Naive thymus-derived CD8-positive, alpha-beta T cell (primary cell): ENCODE results near the gene GDPD5. TPM values are rescaled to one million over a fixed set of nuclear protein-coding genes. Genes with fewer than 3 reads are reported as not detected.

Source experiments
- ATAC-seq, 2 donors: fragments of 150-1000 bp; cut with Tn5 transposase in 1 of 2; sonication (Bioruptor Pico), chemical (Tn5 transposase) in 1 of 2; 1 replicate in 1 of 2; 2 replicates in 1 of 2; pipeline ENCODE4 v1.10.0; 2021; ENCODE audit warnings: mild to moderate bottlenecking in 2 of 2, moderate library complexity in 2 of 2
- POLR2A ChIA-PET: fragments of 350-600 bp; sonication (Branson Sonifier 250); formaldehyde crosslinking; loops from one replicate; lab custom pipeline; 2021; ENCODE audit warnings: antibody characterized with exemption; lab: Charles Lee
- DNase-seq, 10 donors: peaks; one replicate each; pipeline versions ENCODE4 v3.0.0 to v3.0.0-alpha.2; 2020 to 2022
- H3K27ac Mint-ChIP-seq, 10 donors: one replicate each; pipeline ENCODE4 v1.8.0; 2020 to 2022; ENCODE audit warnings: mild to moderate bottlenecking in 10 of 10, mixed read lengths in 10 of 10, moderate library complexity in 4 of 10, inconsistent platforms in 1 of 10
- H3K27me3 Mint-ChIP-seq, 5 donors: one replicate each; pipeline ENCODE4 v1.8.0; 2021 to 2022; ENCODE audit warnings: mixed read lengths in 5 of 5
- H3K36me3 Mint-ChIP-seq, 3 donors: one replicate each; pipeline ENCODE4 v1.8.0; 2020 to 2022; ENCODE audit warnings: mixed read lengths in 3 of 3, mild to moderate bottlenecking in 2 of 3, inconsistent platforms in 1 of 3
- H3K4me1 Mint-ChIP-seq, 4 donors: one replicate each; pipeline ENCODE4 v1.8.0; 2021 to 2022; ENCODE audit warnings: mixed read lengths in 4 of 4
- H3K4me3 Mint-ChIP-seq, 10 donors: one replicate each; pipeline ENCODE4 v1.8.0; 2020 to 2022; ENCODE audit warnings: mild to moderate bottlenecking in 10 of 10, mixed read lengths in 10 of 10, moderate library complexity in 6 of 10, inconsistent platforms in 1 of 10
- H3K9me3 Mint-ChIP-seq, 9 donors: one replicate each; pipeline ENCODE4 v1.8.0; 2020 to 2022; ENCODE audit warnings: mixed read lengths in 9 of 9, mild to moderate bottlenecking in 3 of 9, inconsistent platforms in 1 of 9, moderate library complexity in 1 of 9
- polyA plus RNA-seq, 3 donors: library from polyadenylated mRNA; unstranded; fragments of 300-500 nt; fragmentation: Illumina TruSeq; gene quantifications; one replicate each; pipeline ENCODE4 v1.2.3, GENCODE V29; 2021
- total RNA-seq, 8 experiments: library from RNA in 2 of 8; stranded (reverse) in 2 of 8; gene quantifications; one replicate each; pipeline ENCODE4 v1.2.3 and lab custom pipeline; 2021 to 2026

GDPD5 gene
- total and polyA plus RNA-seq, 5 experiments from 2014 or later: 4.2 to 13.4 (median 5.1) TPM

DNA sequence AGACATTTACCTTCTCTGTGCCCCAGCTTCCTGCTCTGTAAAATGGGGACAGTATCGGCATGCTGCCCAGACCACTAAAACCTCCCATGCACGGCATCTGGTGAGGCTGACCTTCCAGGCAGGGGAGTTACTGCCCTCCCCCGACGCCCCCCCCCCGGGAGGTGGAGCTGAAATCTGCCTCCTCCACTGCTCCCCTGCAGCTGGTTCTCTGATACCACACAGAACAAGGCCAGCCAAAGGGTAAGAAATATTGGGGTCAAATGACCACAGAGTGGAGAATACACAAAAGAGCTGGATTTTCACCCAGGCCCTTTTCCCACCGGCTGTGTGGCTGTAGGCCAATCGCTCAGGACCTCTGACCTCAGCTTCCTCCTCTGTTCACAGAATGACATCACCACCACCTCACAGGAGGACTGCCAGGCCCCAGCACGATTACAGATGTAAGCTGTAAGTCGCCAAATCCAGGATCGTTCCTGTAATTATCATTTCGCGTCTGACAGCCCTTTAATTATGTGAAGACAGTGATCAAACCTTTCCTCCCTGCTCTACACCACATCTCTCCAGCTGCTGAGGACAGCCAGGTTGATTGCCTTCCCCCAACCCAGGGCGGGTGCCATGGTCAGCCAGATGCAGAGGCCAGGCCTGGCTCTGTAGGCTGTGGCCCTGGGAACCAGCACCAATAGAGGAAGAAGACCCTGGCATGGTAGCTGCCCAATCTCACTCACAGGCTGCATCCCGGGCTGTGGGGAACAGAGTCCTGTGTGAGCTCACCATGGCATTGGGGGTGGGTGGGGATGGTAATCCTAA lies 57.0 kb downstream of the GDPD5 start:
- H3K27ac Mint-ChIP-seq: peak overlapping the region in 1 of 10 donors; percentile 14
- H3K4me1 Mint-ChIP-seq: peaks cover 0 to 4% (median 0%) of the 10 kb centered on the region in 4 donors
- H3K27me3 Mint-ChIP-seq: no peaks in the 10 kb centered on the region
- peaks cover 0 to 3% (median 0%) of the 10 kb centered on the region in 3 donors for H3K36me3 Mint-ChIP-seq
- POLR2A ChIA-PET: no interaction called here
- no peaks in the 10 kb centered on the region for H3K9me3 Mint-ChIP-seq
- no peak for ATAC-seq
- no peak overlapping the region for H3K4me3 Mint-ChIP-seq
- peak in 1 of 10 donors; percentile 30 for DNase-seq

DNA sequence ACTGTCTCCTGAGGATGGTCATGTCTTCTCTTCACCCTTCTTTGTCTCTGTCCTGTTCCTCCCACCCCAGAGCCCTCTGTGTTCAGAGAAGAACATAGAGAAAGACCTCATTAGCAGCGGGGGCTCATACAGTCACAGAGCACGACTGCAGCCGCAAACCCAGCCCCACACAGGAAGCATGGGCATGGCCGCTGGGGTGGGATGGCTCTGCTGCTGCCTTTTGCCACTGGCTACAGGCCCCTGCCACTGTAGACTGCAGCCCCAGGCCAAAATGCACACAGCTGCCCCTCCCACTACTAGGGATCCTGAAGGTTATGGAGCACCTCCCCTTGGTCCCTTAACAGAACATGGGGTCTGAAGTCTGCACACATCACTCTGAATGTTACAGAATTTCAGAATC lies 57.9 kb downstream of the GDPD5 start:
- H3K4me3 Mint-ChIP-seq: no peak overlapping the region
- peaks cover 0 to 3% (median 0%) of the 10 kb centered on the region in 3 donors for H3K36me3 Mint-ChIP-seq
- H3K27me3 Mint-ChIP-seq: no peaks in the 10 kb centered on the region
- DNase-seq: peak in 1 of 10 donors; percentile 26
- ATAC-seq: no peak
- H3K27ac Mint-ChIP-seq: peak overlapping the region in 1 of 10 donors; percentile 50
- POLR2A ChIA-PET: no interaction called here
- peaks cover 0 to 4% (median 0%) of the 10 kb centered on the region in 4 donors for H3K4me1 Mint-ChIP-seq
- no peaks in the 10 kb centered on the region for H3K9me3 Mint-ChIP-seq

DNA sequence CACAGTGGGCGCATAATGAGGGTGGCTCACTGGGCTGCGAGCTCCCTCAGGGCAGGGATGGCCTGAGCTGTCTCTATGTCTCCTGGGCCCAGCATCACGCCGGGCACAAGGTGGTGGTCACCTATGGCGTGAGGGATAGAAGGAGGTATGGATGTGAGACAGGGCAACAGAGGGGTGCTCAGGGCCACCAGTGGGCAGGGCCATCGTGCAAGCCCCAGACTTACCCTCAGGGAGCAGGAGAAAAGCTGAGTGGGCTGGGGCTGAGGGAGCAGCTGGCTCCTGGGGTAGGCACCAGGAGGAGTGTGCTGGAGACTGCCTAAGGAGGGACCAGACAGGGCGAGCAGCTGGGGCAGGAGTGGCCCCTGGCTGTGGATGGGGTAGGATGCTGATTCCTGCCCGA lies 58.4 kb downstream of the GDPD5 start:
- Mint-ChIP-seq H3K4me1 (peaks cover 0 to 4% (median 0%) of the 10 kb centered on the region in 4 donors), H3K36me3 (peaks cover 0 to 3% (median 0%) of the 10 kb centered on the region in 3 donors), H3K27ac (peak overlapping the region in 1 of 10 donors; percentile 14), H3K9me3 (no peaks in the 10 kb centered on the region), H3K27me3 (no peaks in the 10 kb centered on the region), H3K4me3 (no peak overlapping the region)
- no peak for ATAC-seq
- peak in 1 of 10 donors; percentile 22 for DNase-seq
- POLR2A ChIA-PET: no interaction called here

DNA sequence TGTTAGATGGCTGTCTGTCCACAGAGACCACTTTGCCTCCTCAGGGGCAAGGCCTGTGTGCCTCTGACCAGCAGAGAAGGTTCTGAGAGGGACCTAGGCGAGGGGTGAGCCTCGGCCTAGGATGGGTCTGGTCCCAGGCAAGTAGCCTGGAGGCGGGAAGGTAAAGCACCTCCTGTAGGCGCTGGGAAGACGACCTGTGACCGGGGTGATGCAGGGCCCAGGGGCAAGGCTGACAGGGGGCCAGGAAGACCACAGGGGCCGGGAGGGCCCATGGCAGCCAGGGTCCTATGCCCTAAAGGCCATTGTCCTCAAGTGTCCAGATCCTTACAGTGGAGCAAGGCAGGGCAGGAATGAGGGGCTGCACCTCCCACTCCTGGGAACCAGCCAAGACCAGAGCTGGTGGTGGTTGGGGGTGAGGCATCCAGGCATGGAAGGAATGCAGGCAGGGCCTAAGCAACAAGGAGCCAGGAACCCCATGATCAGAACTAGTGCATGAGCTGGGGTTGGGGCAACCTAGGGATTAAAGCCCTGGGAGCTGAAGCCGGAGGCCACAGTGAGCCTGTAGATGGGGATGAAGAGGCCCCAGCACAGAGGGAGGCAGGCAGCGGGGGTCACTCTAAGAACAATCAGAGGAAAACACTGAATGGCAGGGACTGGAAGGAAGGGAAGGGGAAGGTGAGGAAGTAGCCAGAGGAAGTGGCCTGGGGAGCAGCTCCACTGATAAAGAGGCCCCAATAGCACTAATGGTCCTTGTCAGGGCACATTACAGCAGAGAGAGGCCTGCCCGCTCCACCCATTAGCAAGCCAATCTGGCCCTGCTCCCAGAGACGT lies 59.8 kb downstream of the GDPD5 start:
- no peak overlapping the region for H3K27ac Mint-ChIP-seq
- POLR2A ChIA-PET: interaction anchor here (0.7 kb wide), 1 partner anchor 76 kb away, joined by 3 read pairs; no protein-coding TSS in a partner anchor
- H3K4me3 Mint-ChIP-seq: no peak overlapping the region
- H3K36me3 Mint-ChIP-seq: peaks cover 0 to under 1% (median 0%) of the 10 kb centered on the region in 3 donors
- H3K4me1 Mint-ChIP-seq: peaks cover 0 to 3% (median 0%) of the 10 kb centered on the region in 4 donors
- DNase-seq (peak in 1 of 10 donors; percentile 53), ATAC-seq (no peak)
- no peaks in the 10 kb centered on the region for H3K9me3 Mint-ChIP-seq
- H3K27me3 Mint-ChIP-seq: no peaks in the 10 kb centered on the region

DNA sequence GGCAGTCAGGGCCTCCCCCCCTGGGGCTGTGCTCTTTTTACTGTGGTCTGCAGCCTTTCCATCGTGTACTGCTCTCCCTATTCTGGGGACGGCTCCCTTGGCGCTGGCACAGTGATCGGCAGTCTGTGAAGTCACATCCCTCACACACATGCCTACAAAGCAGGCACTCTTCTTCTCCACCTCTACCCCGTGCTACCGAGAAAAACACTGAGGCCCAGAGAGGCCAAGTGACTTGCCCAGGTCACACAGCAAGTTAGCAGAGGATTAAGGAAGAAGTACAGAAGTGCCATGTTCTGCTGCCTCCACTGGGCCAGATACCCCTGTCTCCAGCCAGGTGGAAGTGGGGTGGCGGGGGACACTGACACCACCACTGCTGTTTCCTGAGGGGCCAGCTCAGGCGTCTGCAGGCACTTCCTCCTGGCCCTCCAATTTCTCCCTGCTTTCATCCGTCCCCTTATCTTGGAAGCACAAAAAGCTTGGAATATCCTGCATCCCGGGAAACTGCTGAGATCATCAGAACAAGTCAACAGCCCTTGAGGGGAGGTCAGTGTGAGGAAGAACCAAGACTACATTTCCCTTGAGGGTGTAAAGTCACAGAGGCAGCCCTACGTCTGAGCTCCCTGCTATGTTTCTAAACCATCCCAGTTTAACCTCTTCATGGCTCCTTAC lies 62.5 kb downstream of the GDPD5 start:
- Mint-ChIP-seq H3K27ac (peak overlapping the region in 1 of 10 donors; percentile 27), H3K9me3 (no peaks in the 10 kb centered on the region), H3K36me3 (peaks cover 0 to 3% (median 0%) of the 10 kb centered on the region in 3 donors), H3K27me3 (no peaks in the 10 kb centered on the region), H3K4me1 (peaks cover 0 to 3% (median 0%) of the 10 kb centered on the region in 4 donors), H3K4me3 (no peak overlapping the region)
- DNase-seq (no peak), ATAC-seq (no peak)
- POLR2A ChIA-PET: interaction anchor here (0.9 kb wide), 1 partner anchor 11 kb away, joined by 3 read pairs; no protein-coding TSS in a partner anchor

DNA sequence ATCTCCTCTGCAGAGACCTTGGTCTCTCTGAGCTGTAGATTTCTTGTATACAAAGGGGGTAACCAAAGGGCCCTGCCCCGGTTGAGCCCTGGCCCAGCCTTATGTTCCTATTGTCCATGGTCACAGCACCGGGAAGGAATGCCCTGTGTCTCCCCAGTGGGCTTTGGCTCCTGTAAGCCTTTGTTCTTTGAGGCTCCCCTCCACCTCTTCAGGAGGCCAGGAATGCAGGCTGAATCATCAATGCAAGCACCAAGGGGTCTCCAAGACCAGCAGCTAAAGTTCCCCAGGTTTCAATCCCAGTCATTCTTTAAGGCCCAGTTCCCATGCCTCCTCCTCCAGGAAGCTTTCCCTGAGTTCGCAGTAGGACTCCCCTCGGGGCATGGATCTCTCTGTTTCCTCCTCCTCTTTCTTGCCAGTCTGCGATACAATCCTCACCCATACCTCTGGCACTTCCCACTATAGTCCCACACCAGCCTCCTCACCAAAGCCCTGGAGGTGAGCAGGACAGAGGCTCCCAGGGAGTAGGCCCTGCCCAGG lies 63.6 kb downstream of the GDPD5 start:
- POLR2A ChIA-PET: no interaction called here

DNA sequence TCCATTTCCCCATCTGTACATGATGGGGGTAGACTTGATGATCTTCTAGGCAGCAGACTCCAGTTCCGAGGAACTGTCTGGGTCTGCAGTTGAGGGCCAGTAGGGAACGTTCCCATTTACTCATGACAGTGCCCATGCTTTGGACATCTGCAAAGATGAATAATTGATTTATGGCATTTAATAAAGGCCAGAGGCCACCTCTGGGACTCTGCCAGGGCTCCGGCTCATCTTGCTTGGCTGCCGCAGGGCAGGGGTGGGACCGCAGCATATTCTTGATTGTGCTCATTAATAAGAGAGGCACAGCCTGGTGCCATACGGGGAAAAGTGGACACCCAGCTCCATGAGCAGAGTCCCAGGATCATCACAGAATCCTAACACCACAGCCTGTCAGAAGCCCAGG lies 64.6 kb downstream of the GDPD5 start:
- Mint-ChIP-seq H3K4me1 (peaks cover 0 to 3% (median 0%) of the 10 kb centered on the region in 4 donors), H3K36me3 (peaks cover 0 to 3% (median 0%) of the 10 kb centered on the region in 3 donors), H3K9me3 (no peaks in the 10 kb centered on the region), H3K27me3 (no peaks in the 10 kb centered on the region), H3K27ac (no peak overlapping the region), H3K4me3 (no peak overlapping the region)
- POLR2A ChIA-PET: no interaction called here
- DNase-seq (no peak), ATAC-seq (no peak)

More for the DNA sequence above, 63.6 kb downstream of the GDPD5 start:
- Mint-ChIP-seq H3K4me3 (no peak overlapping the region), H3K4me1 (peaks cover 0 to 3% (median 0%) of the 10 kb centered on the region in 4 donors), H3K9me3 (no peaks in the 10 kb centered on the region), H3K27me3 (no peaks in the 10 kb centered on the region), H3K36me3 (peaks cover 0 to 3% (median 0%) of the 10 kb centered on the region in 3 donors), H3K27ac (peak overlapping the region in 2 of 10 donors; percentile 8 to 43)
- no peak for ATAC-seq
- DNase-seq: no peak

DNA sequence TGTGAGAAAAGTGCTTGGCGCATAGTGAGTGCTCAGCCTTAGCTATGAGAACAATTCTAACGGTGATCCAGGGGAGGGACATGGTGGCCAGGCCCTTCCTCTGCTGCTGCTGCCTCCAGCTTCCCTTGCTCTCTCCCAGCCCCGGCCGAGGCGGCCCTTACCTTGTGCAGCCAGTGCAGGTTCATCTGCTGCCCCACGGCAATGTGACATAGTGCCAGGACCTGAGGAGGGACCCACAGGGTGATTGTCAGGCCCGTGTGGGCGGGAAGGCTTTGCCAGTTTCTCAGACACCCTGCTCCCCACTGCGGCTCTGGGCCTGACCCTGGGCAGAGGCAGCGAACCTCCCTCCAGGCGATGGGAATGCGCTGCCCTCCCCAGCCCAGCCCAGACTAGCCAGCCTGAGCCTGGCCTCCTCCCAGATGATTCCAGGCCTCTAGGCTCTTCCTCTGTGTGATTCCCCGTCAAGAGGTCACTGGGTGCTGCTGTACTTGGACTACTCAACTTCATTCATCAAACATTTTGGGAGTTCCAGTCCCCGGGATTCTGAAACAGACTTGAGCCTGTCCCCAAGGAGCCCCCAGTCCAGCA lies 69.1 kb downstream of the GDPD5 start:
- H3K27me3 Mint-ChIP-seq: no peaks in the 10 kb centered on the region
- no peak overlapping the region for H3K4me3 Mint-ChIP-seq
- no peak for ATAC-seq
- no peak overlapping the region for H3K27ac Mint-ChIP-seq
- H3K4me1 Mint-ChIP-seq: no peaks in the 10 kb centered on the region
- H3K36me3 Mint-ChIP-seq: peaks cover 0 to 15% (median 3%) of the 10 kb centered on the region in 3 donors
- H3K9me3 Mint-ChIP-seq: no peaks in the 10 kb centered on the region
- DNase-seq: no peak
- POLR2A ChIA-PET: interaction anchor here (1.0 kb wide), 1 partner anchor 73 kb away, joined by 3 read pairs; no protein-coding TSS in a partner anchor

DNA sequence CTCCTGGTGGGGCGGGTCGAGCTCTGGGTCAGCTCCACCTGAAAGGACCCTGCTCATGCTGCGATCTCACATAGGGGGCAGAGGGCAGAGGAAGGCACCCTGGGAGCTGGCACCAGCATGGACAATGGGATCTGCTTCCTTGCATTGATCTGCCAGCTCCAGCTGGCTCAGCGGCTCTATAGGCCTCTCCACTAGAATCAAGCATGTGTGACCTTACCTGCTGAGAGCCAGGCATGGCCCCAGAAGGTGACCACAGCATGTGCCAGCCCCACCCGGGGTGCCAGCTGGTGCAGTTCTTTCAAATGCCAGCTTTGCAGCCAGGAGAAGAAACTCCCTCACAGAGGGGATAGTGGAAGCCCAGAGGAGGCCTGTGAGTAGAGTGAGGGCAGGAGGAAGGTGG lies 70.8 kb downstream of the GDPD5 start:
- ATAC-seq: no peak
- Mint-ChIP-seq H3K36me3 (peaks cover 0 to 13% (median 3%) of the 10 kb centered on the region in 3 donors), H3K27ac (peak overlapping the region in 1 of 10 donors; percentile 48), H3K4me3 (no peak overlapping the region), H3K27me3 (no peaks in the 10 kb centered on the region), H3K4me1 (no peaks in the 10 kb centered on the region), H3K9me3 (no peaks in the 10 kb centered on the region)
- no peak for DNase-seq
- POLR2A ChIA-PET: interaction anchor here (0.5 kb wide), 1 partner anchor 128 kb away, joined by 3 read pairs; no protein-coding TSS in a partner anchor

DNA sequence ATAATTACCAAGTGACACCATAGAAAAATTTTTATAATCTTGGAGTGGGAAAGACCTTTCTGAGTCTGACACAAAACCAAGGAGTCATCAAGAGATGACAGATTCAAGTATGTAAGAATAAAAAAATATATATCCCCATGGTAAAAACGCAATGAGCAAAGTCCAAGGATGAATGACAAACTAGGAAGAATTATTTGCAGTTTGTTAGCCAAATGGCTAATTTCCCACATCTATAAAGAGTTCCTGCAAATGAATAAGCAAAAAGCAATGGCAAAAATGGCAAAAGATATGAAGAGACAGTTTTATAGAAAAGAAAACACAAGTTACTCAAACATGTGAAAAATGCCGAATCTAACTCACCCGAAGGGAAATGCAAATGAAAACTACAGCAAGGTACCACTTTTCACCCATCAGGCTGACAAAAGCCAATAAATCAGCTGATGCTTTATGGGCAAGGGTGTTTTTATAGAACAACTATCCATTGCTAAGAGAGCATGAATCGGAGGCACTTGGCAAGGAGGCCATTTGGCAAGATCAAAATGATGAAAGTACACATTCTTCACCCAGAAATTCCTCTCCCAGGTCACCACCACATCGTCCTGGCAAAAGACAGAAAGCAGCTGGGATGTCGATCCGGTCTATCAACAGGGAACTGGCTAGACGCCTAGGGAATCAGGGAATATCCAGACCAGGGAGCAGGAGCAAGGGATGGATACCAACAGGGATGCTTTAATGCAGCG lies 71.7 kb downstream of the GDPD5 start:
- no peak for DNase-seq
- no peak overlapping the region for H3K27ac Mint-ChIP-seq
- no peak overlapping the region for H3K4me3 Mint-ChIP-seq
- POLR2A ChIA-PET: interaction anchor here (0.9 kb wide), 1 partner anchor 60 kb away, joined by 3 read pairs; no protein-coding TSS in a partner anchor
- peaks cover 0 to 12% (median 3%) of the 10 kb centered on the region in 3 donors for H3K36me3 Mint-ChIP-seq
- ATAC-seq: no peak
- H3K9me3 Mint-ChIP-seq: no peaks in the 10 kb centered on the region
- no peaks in the 10 kb centered on the region for H3K4me1 Mint-ChIP-seq
- H3K27me3 Mint-ChIP-seq: no peaks in the 10 kb centered on the region
